H1 (cell line): ENCODE measurements around the gene DYNAP. TPM values are rescaled to one million over a fixed set of nuclear protein-coding genes. Genes with fewer than 3 reads are reported as not detected.

Experiments
- CTCF ChIA-PET: fragments of 300-600 bp; sonication (Branson Sonifier 250); formaldehyde crosslinking; loops from one replicate; lab custom pipeline; 2021; ENCODE audit not compliant: partially characterized antibody; lab: Charles Lee
- POLR2A ChIA-PET: fragments of 300-600 bp; sonication (Branson Sonifier 250); formaldehyde crosslinking; loops from one replicate; lab custom pipeline; 2021; ENCODE audit warnings: inconsistent platforms; ENCODE audit not compliant: partially characterized antibody; lab: Charles Lee
- DNase-seq, 2 experiments: peaks; one replicate each; pipeline versions ENCODE4 v3.0.0 to v3.0.0-alpha.2; 2010 to 2022; ENCODE audit warnings: low spot score in 2 of 2, low read depth in 1 of 2, mixed read lengths in 1 of 2
- FAIRE-seq: peaks from 2 replicates; lab custom pipeline; 2011; peaks lifted over from hg19 to GRCh38; lab: Jason Lieb, UNC
- H2AFZ ChIP-seq: 2 replicates; pipeline ENCODE4 v1.8.1; 2012; ENCODE audit warnings: low read length, inconsistent platforms
- H2AK5ac ChIP-seq: 2 replicates; pipeline ENCODE4 v1.6.1; 2013; ENCODE audit warnings: low read depth, low read length
- H2BK120ac ChIP-seq: replicated peaks from 2 replicates; pipeline ENCODE3; 2013; ENCODE audit warnings: low read depth, low read length, inconsistent platforms
- H2BK12ac ChIP-seq: 2 replicates; pipeline ENCODE4 v1.6.1; 2013; ENCODE audit warnings: low read depth, low read length
- H2BK15ac ChIP-seq: 2 replicates; pipeline ENCODE4 v1.6.1; 2013; ENCODE audit warnings: low read length
- H2BK20ac ChIP-seq: 2 replicates; pipeline ENCODE4 v1.6.1; 2013; ENCODE audit warnings: low read length
- H2BK5ac ChIP-seq: 2 replicates; pipeline ENCODE4 v1.6.1; 2013; ENCODE audit warnings: low read depth, low read length
- H3K14ac ChIP-seq: 2 replicates; pipeline ENCODE4 v1.6.1; 2013; ENCODE audit warnings: inconsistent platforms; ENCODE audit not compliant: insufficient read length
- H3K18ac ChIP-seq: 2 replicates; pipeline ENCODE4 v1.6.1; 2013; ENCODE audit warnings: low read length; ENCODE audit errors: extremely low read depth
- H3K23ac ChIP-seq: 2 replicates; pipeline ENCODE4 v1.6.1; 2013; ENCODE audit warnings: inconsistent platforms; ENCODE audit not compliant: insufficient read length
- H3K23me2 ChIP-seq: 2 replicates; pipeline ENCODE4 v1.6.1; 2013; ENCODE audit warnings: low read depth, low read length
- H3K27ac ChIP-seq: 2 replicates; pipeline ENCODE4 v1.6.1; 2011; ENCODE audit warnings: low read depth, low read length, inconsistent platforms
- H3K27me3 ChIP-seq, 4 experiments: replicated peaks in 1 of 4; 1 replicate in 1 of 4; 2 replicates in 3 of 4; pipeline versions ENCODE4 v1.6.1 to v1.8.1; 2011 to 2013; ENCODE audit warnings: low read length in 3 of 4, mild to moderate bottlenecking in 3 of 4, inconsistent platforms in 2 of 4, mixed read lengths in 2 of 4, moderate library complexity in 1 of 4; ENCODE audit not compliant: control insufficient read depth in 3 of 4, insufficient read depth in 3 of 4; ENCODE audit errors: extremely low read depth in 1 of 4
- H3K36me3 ChIP-seq, 4 experiments: 2 replicates each; pipeline versions ENCODE4 v1.6.1 to v1.8.1; 2011 to 2013; ENCODE audit warnings: mild to moderate bottlenecking in 4 of 4, low read length in 3 of 4, moderate library complexity in 2 of 4, control low read depth in 1 of 4, inconsistent platforms in 1 of 4; ENCODE audit not compliant: insufficient read depth in 4 of 4, control insufficient read depth in 2 of 4
- H3K4ac ChIP-seq: replicated peaks from 2 replicates; pipeline ENCODE3; 2013; ENCODE audit warnings: low read length, low read depth, mixed read lengths, inconsistent platforms; ENCODE audit not compliant: insufficient read length
- H3K4me1 ChIP-seq, 4 experiments: replicated peaks in 1 of 4; 1 replicate in 1 of 4; 2 replicates in 3 of 4; pipeline versions ENCODE4 v1.6.1 to v1.8.1; 2011 to 2013; ENCODE audit warnings: low read length in 3 of 4, inconsistent platforms in 2 of 4, mixed read lengths in 1 of 4; ENCODE audit not compliant: insufficient read depth in 4 of 4, control insufficient read depth in 3 of 4
- H3K4me2 ChIP-seq, 2 experiments: 2 replicates each; pipeline versions ENCODE4 v1.6.1 to v1.8.1; 2011 to 2013; ENCODE audit warnings: low read depth in 2 of 2, low read length in 2 of 2, control low read depth in 1 of 2, inconsistent platforms in 1 of 2, mild to moderate bottlenecking in 1 of 2; ENCODE audit not compliant: insufficient read depth in 1 of 2
- H3K4me3 ChIP-seq, 4 experiments: fragments of 200-600, 300-600 bp in 1 of 4; sonication (generic), shearing (Covaris generic), sonication (Bioruptor Twin) in 1 of 4; 2 replicates each; pipeline versions ENCODE4 v1.5.1 to v1.8.1; 2011 to 2016; ENCODE audit warnings: low read length in 4 of 4, low read depth in 3 of 4, control low read depth in 2 of 4, inconsistent platforms in 2 of 4, mild to moderate bottlenecking in 2 of 4, mixed read lengths in 1 of 4, moderate library complexity in 1 of 4; ENCODE audit not compliant: insufficient read depth in 2 of 4; ENCODE audit errors: extremely low read depth in 1 of 4
- H3K56ac ChIP-seq: replicated peaks from 2 replicates; pipeline ENCODE3; 2013; ENCODE audit warnings: low read depth, mild to moderate bottlenecking, mixed read lengths, low read length, inconsistent platforms; ENCODE audit not compliant: insufficient read length
- H3K79me1 ChIP-seq: 2 replicates; pipeline ENCODE4 v1.6.1; 2013; ENCODE audit warnings: low read depth, low read length, control low read depth
- H3K79me2 ChIP-seq, 2 experiments: 2 replicates each; pipeline versions ENCODE4 v1.6.1 to v1.8.1; 2012 to 2013; ENCODE audit warnings: low read length in 2 of 2, mild to moderate bottlenecking in 2 of 2, inconsistent platforms in 1 of 2; ENCODE audit not compliant: insufficient read depth in 2 of 2, control insufficient read depth in 1 of 2
- H3K9ac ChIP-seq, 4 experiments: replicated peaks in 1 of 4; 1 replicate in 1 of 4; 2 replicates in 3 of 4; pipeline versions ENCODE4 v1.6.1 to v1.8.1; 2011 to 2013; ENCODE audit warnings: low read depth in 3 of 4, low read length in 3 of 4, control low read depth in 2 of 4, mild to moderate bottlenecking in 2 of 4, moderate library complexity in 2 of 4, inconsistent platforms in 1 of 4; ENCODE audit errors: extremely low read depth in 1 of 4
- H3K9me3 ChIP-seq, 2 experiments: 2 replicates each; pipeline versions ENCODE4 v1.6.1 to v1.8.1; 2012 to 2013; ENCODE audit warnings: mild to moderate bottlenecking in 2 of 2, moderate library complexity in 2 of 2, control low read depth in 1 of 2, inconsistent platforms in 1 of 2, low read depth in 1 of 2, low read length in 1 of 2, mixed read lengths in 1 of 2; ENCODE audit not compliant: insufficient read depth in 2 of 2
- H4K20me1 ChIP-seq, 2 experiments: replicated peaks in 1 of 2; 2 replicates each; pipeline versions ENCODE3 to v1.8.1; 2011 to 2013; ENCODE audit warnings: inconsistent platforms in 2 of 2, low read length in 2 of 2, mild to moderate bottlenecking in 1 of 2; ENCODE audit not compliant: insufficient read depth in 2 of 2, control insufficient read depth in 1 of 2
- H4K5ac ChIP-seq: 2 replicates; pipeline ENCODE4 v1.6.1; 2013; ENCODE audit warnings: low read length, low read depth, mixed read lengths, inconsistent platforms; ENCODE audit not compliant: insufficient read length
- H4K8ac ChIP-seq: 2 replicates; pipeline ENCODE4 v1.8.0; 2013; ENCODE audit warnings: mild to moderate bottlenecking, moderate library complexity, low read length, inconsistent platforms; ENCODE audit not compliant: insufficient read depth; ENCODE audit errors: extremely low read depth
- H4K91ac ChIP-seq: replicated peaks from 2 replicates; pipeline ENCODE3; 2013; ENCODE audit warnings: low read length, mixed read lengths, inconsistent platforms; ENCODE audit not compliant: insufficient read length
- ATF3 ChIP-seq: IDR thresholded peaks from 2 replicates; pipeline ENCODE4 v1.6.1; 2011; ENCODE audit warnings: low read depth, mild to moderate bottlenecking, low read length; ENCODE audit not compliant: insufficient read depth
- CREB1 ChIP-seq: IDR thresholded peaks from 2 replicates; pipeline ENCODE4 v1.6.1; 2012; ENCODE audit warnings: inconsistent platforms
- EP300 ChIP-seq, 2 experiments: IDR thresholded peaks; 1 replicate in 1 of 2; 2 replicates in 1 of 2; pipeline ENCODE4 v1.6.1; 2011 to 2012; ENCODE audit warnings: low read depth in 2 of 2, low read length in 2 of 2, mild to moderate bottlenecking in 2 of 2, borderline replicate concordance in 1 of 2, inconsistent platforms in 1 of 2, moderate library complexity in 1 of 2
- HDAC6 ChIP-seq: IDR thresholded peaks from one replicate; pipeline ENCODE4 v1.7.1; 2012; ENCODE audit warnings: low read depth, mild to moderate bottlenecking, inconsistent platforms, low read length, moderate library complexity
- KDM5A ChIP-seq: fragments of 200-600 bp; IDR thresholded peaks from 2 replicates; pipeline ENCODE4 v1.7.1; 2012; ENCODE audit warnings: mild to moderate bottlenecking, low read length, inconsistent platforms, mixed read lengths
- NANOG ChIP-seq: IDR thresholded peaks from 2 replicates; pipeline ENCODE4 v1.6.1; 2011; ENCODE audit warnings: low read length, low read depth, mild to moderate bottlenecking, inconsistent platforms; ENCODE audit not compliant: insufficient read depth, poor library complexity, severe bottlenecking
- PHF8 ChIP-seq: fragments of 200-600 bp; sonication (generic); conservative IDR thresholded peaks from 2 replicates; pipeline ENCODE4 v1.7.1; 2012; ENCODE audit warnings: low read depth, mild to moderate bottlenecking, inconsistent platforms, low read length, moderate library complexity
- RXRA ChIP-seq: IDR thresholded peaks from 2 replicates; pipeline ENCODE4 v1.6.1; 2011; ENCODE audit warnings: low read depth, mild to moderate bottlenecking, low read length, moderate library complexity; ENCODE audit not compliant: insufficient read depth
- SP4 ChIP-seq: IDR thresholded peaks from 2 replicates; pipeline ENCODE4 v1.6.1; 2012; ENCODE audit warnings: low read length, inconsistent platforms
- TBP ChIP-seq: IDR thresholded peaks from 2 replicates; pipeline ENCODE4 v1.6.1; 2011; ENCODE audit warnings: low read depth, low read length, improper control_type of control experiment
- WGBS, 2 experiments: shearing (Covaris generic) in 1 of 2; methylation state at CpG; one replicate each; pipeline versions ENCODE4 v1.1.6 to v1.1.7; 2013 to 2015; ENCODE audit warnings: low lambda C conversion rate in 2 of 2, mixed read lengths in 2 of 2, inconsistent platforms in 1 of 2, low coverage in 1 of 2, missing lambda C conversion rate in 1 of 2; ENCODE audit not compliant: insufficient replicate concordance in 2 of 2, insufficient coverage in 1 of 2, insufficient read length in 1 of 2; ENCODE audit errors: extremely low coverage in 1 of 2, missing lambda C conversion rate in 1 of 2; 5-methylcytosine and 5-hydroxymethylcytosine counted together
- polyA plus RNA-seq, 7 experiments: library from polyadenylated mRNA; depleted of rRNA in 3 of 7; stranded (reverse) in 5 of 7; unstranded in 2 of 7; fragments of >200 nt in 5 of 7; fragments of 200-250 nt in 2 of 7; gene quantifications; 1 replicate in 5 of 7; 2 replicates in 1 of 7; 4 replicates in 1 of 7; pipeline versions ENCODE4 v1.2.1 to v1.2.3, GENCODE V29; 2011 to 2013; ENCODE audit warnings: missing spikeins in 2 of 7, mixed read lengths in 2 of 7
- total RNA-seq: library from RNA; stranded (reverse); fragmentation: NEBNext Ultra II Directional; extraction: Animal tissue kit (Norgen Biotek cat#: 25700); gene quantifications from 2 replicates; pipeline ENCODE4 v1.2.1, GENCODE V29; 2021

DYNAP gene
- total and polyA plus RNA-seq, 2 of the 8 experiments (the other 6 are each of a cell fraction or from before 2014, with no cell fraction given) = 0.22 to 1.5 TPM

GRCh38 chr18:54580202-54580729 is 10.8 kb upstream of the DYNAP start:
- Histone ChIP-seq H3K9ac (no peak overlapping the region), H2AK5ac (no peak overlapping the region), H3K36me3 (no peaks in the 10 kb centered on the region), H4K20me1 (no peaks in the 10 kb centered on the region), H3K27ac (no peak overlapping the region), H2BK120ac (no peak overlapping the region), H2BK20ac (no peak overlapping the region), H2BK12ac (no peak overlapping the region), H4K5ac (no peak overlapping the region), H3K4me3 (no peak overlapping the region), H2AFZ (no peak overlapping the region), H3K79me1 (no peaks in the 10 kb centered on the region), H3K27me3 (no peaks in the 10 kb centered on the region), H3K23ac (no peak overlapping the region), H3K9me3 (peaks cover 0 to 3% of the 10 kb centered on the region in 2 experiments; a peak in 1 of 4 replicates), H3K56ac (no peak overlapping the region), H2BK5ac (no peak overlapping the region), H3K4me1 (no peaks in the 10 kb centered on the region; a peak in 1 of 7 replicates), H2BK15ac (no peak overlapping the region), H3K4ac (no peak overlapping the region), H3K23me2 (no peaks in the 10 kb centered on the region; the same call in 1 of the 2 replicates), H3K79me2 (no peaks in the 10 kb centered on the region), H3K14ac (no peak overlapping the region), H4K8ac (no peak overlapping the region), H3K4me2 (no peak overlapping the region), H4K91ac (no peak overlapping the region), H3K18ac (no peak overlapping the region)
- DNase-seq = no peak
- TF ChIP-seq TBP (no peak), HDAC6 (no peak), NANOG (no peak), ATF3 (no peak), EP300 (IDR thresholded peaks at IDR 0.05; ENCODE audit: borderline replicate concordance in 1 of 2, low read depth in 2 of 2, low read length in 2 of 2) (no peak), KDM5A (no peak), CREB1 (no peak), SP4 (no peak), RXRA (no peak), PHF8 (no peak)
- WGBS, 2 experiments = 92% methylated on average over 3 of the region's 3 CpGs; no CpG with 5 or more reads in 1 of the 2 experiments
- CTCF ChIA-PET = interaction anchor here (1.4 to 1.6 kb wide), 2 partner anchors 20 to 22 kb away, joined by 3 to 4 read pairs; no protein-coding TSS in a partner anchor
- FAIRE-seq = no peak
- POLR2A ChIA-PET = no interaction called here
